Progenitor cell of endocrine pancreas (in vitro differentiated cells): ENCODE data around the gene DPP7. TPM values are rescaled to one million over a fixed set of nuclear protein-coding genes. Genes with fewer than 3 reads are reported as not detected.
"Not testable (repeated sequence)": the region's sequence is repeated elsewhere in the genome, so short reads cannot be mapped to it uniquely, and the experiment has no call there.

ENCODE experiments used
- DNase-seq: peaks from one replicate; pipeline ENCODE4 v3.0.0; 2021; ENCODE audit warnings: low spot score; ENCODE audit not compliant: unreplicated experiment
- H3K27ac Mint-ChIP-seq: 2 replicates; pipeline ENCODE4 v1.8.0; 2021; ENCODE audit warnings: mild to moderate bottlenecking, moderate library complexity, mixed read lengths
- H3K27me3 Mint-ChIP-seq: 2 replicates; pipeline ENCODE4 v1.8.0; 2021; ENCODE audit warnings: mixed read lengths
- H3K36me3 Mint-ChIP-seq: 2 replicates; pipeline ENCODE4 v1.8.0; 2022; ENCODE audit warnings: mixed read lengths; ENCODE audit not compliant: insufficient read depth
- H3K4me1 Mint-ChIP-seq: 2 replicates; pipeline ENCODE4 v1.8.0; 2021; ENCODE audit warnings: low read depth, mixed read lengths
- H3K4me3 Mint-ChIP-seq: 2 replicates; pipeline ENCODE4 v1.8.0; 2021; ENCODE audit warnings: low read depth, mild to moderate bottlenecking, moderate library complexity, mixed read lengths
- H3K9me3 Mint-ChIP-seq: 2 replicates; pipeline ENCODE4 v1.8.0; 2021; ENCODE audit warnings: low read depth, mixed read lengths
- total RNA-seq: library from RNA; stranded (reverse); gene quantifications from 2 replicates; pipeline ENCODE4 v1.2.1, GENCODE V29; 2021
- TF ChIP-seq, protein P1 (sequence below): fragments of 200-600 bp; sonication (generic); IDR thresholded peaks from one replicate; pipeline ENCODE4 v1.5.0; 2021; ENCODE audit warnings: antibody characterized with exemption, mild to moderate bottlenecking; ENCODE audit not compliant: unreplicated experiment

The DPP7 gene
- total RNA-seq, 1 donor from 2014 or later, result 39.2 TPM

GRCh38 chr9:137123468-137123837 is 8.9 kb upstream of the DPP7 start:
- no peaks in the 10 kb centered on the region for H3K9me3 Mint-ChIP-seq
- no peak for DNase-seq
- TF ChIP-seq, protein P1, sequence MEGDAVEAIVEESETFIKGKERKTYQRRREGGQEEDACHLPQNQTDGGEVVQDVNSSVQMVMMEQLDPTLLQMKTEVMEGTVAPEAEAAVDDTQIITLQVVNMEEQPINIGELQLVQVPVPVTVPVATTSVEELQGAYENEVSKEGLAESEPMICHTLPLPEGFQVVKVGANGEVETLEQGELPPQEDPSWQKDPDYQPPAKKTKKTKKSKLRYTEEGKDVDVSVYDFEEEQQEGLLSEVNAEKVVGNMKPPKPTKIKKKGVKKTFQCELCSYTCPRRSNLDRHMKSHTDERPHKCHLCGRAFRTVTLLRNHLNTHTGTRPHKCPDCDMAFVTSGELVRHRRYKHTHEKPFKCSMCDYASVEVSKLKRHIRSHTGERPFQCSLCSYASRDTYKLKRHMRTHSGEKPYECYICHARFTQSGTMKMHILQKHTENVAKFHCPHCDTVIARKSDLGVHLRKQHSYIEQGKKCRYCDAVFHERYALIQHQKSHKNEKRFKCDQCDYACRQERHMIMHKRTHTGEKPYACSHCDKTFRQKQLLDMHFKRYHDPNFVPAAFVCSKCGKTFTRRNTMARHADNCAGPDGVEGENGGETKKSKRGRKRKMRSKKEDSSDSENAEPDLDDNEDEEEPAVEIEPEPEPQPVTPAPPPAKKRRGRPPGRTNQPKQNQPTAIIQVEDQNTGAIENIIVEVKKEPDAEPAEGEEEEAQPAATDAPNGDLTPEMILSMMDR, result no peak
- no peaks in the 10 kb centered on the region for H3K27me3 Mint-ChIP-seq
- peaks cover 19% of the 10 kb centered on the region for H3K4me1 Mint-ChIP-seq
- H3K4me3 Mint-ChIP-seq, result no peak overlapping the region
- no peaks in the 10 kb centered on the region for H3K36me3 Mint-ChIP-seq
- H3K27ac Mint-ChIP-seq, result no peak overlapping the region

GRCh38 chr9:137122796-137123467 is 8.4 kb upstream of the DPP7 start:
- not testable (repeated sequence) for H3K36me3 Mint-ChIP-seq
- peaks cover 14% of the 10 kb centered on the region for H3K4me1 Mint-ChIP-seq

DNA sequence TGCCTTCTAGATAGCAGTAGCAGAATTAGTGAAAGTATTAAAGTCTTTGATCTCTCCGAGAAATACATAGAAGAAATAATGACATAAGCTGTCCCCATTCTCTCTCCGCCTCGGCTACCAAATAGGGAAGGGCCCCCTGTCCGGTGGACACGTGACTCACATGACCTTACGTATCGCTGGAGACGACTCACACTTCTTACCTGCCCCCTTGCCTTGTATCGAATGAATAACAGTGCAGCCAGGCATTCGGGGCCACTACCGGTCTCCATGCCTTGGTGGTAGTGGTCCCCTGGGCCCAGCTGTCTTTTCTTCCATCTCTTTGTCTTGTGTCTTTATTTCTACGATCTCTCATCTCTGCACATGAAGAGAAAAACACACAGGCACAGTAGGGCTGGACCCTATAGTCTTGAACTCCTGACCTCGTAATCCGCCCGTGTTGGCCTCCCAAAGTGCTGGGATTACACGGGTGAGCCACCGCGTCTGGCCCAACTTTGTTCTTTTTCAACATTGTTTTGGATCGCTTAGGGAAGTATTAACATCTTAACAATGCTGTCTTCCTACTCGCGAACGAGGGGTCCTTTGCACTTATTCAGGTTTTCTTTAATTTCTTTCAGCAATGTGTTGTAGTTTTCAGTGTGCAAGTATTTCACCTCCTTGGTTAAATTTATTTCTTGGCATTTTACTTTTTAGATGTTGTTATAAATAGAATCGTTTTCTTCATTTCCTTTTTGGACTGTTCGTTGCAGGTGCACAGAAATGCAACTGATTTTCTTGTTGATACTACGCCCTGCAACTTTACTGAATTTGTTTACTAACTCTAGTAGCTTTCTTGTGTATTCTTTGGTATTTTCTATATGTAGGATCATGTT is 7.6 kb upstream of the DPP7 start:
- peak overlapping the region; percentile 9 for H3K27ac Mint-ChIP-seq

More at GRCh38 chr9:137122796-137123467, 8.4 kb upstream of the DPP7 start:
- DNase-seq, H3K9me3 Mint-ChIP-seq, H3K4me3 Mint-ChIP-seq, H3K27me3 Mint-ChIP-seq, H3K27ac Mint-ChIP-seq: not testable (repeated sequence)

DNA sequence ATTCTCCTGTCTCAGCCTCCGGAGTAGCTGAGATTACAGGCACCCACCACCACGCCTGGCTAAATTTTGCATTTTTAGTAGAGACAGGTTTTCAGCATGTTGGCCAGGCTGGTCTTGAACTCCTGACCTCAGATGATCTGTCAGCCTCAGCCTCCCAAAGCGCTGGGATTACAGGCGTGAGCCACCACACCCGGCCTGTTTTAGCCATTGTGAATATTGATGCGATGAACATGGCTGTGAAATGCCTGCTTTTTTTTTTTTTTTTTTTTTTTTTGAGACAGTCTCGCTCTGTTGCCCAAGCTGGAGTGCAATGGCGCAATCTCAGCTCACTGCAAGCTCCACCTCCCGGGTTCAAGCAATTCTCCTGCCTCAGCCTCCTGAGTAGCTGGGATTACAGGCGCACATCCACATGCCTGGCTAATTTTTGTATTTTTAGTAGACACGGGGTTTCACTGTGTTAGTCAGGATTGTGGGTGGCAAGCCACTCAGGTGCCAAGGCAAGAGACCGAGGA is 3.6 kb upstream of the DPP7 start:
- not testable (repeated sequence) for H3K4me1 Mint-ChIP-seq, H3K36me3 Mint-ChIP-seq

More for the DNA sequence above, 7.6 kb upstream of the DPP7 start:
- not testable (repeated sequence) for DNase-seq, H3K4me3 Mint-ChIP-seq, H3K4me1 Mint-ChIP-seq, H3K36me3 Mint-ChIP-seq, H3K9me3 Mint-ChIP-seq, H3K27me3 Mint-ChIP-seq

GRCh38 chr9:137117269-137117731 is 2.8 kb upstream of the DPP7 start:
- no peak overlapping the region for H3K27ac Mint-ChIP-seq
- peaks cover 9% of the 10 kb centered on the region for H3K4me1 Mint-ChIP-seq
- peaks cover 29% of the 10 kb centered on the region for H3K27me3 Mint-ChIP-seq
- peaks cover 1% of the 10 kb centered on the region for H3K36me3 Mint-ChIP-seq
- no peaks in the 10 kb centered on the region for H3K9me3 Mint-ChIP-seq
- DNase-seq, result no peak
- H3K4me3 Mint-ChIP-seq, result no peak overlapping the region
- TF ChIP-seq, protein P1, result no peak

More for the DNA sequence above, 3.6 kb upstream of the DPP7 start:
- H3K4me3 Mint-ChIP-seq, DNase-seq, H3K27ac Mint-ChIP-seq, H3K9me3 Mint-ChIP-seq: not testable (repeated sequence)
- peaks cover 24% of the 10 kb centered on the region for H3K27me3 Mint-ChIP-seq

GRCh38 chr9:137116728-137117127 is 2.2 kb upstream of the DPP7 start:
- peaks cover 9% of the 10 kb centered on the region for H3K4me1 Mint-ChIP-seq
- no peak overlapping the region for H3K4me3 Mint-ChIP-seq
- H3K9me3 Mint-ChIP-seq, result no peaks in the 10 kb centered on the region

More at GRCh38 chr9:137116728-137117127, 2.2 kb upstream of the DPP7 start:
- Mint-ChIP-seq H3K36me3 (peaks cover 1% of the 10 kb centered on the region), H3K27ac (no peak overlapping the region), H3K27me3 (peaks cover 29% of the 10 kb centered on the region)
- no peak for DNase-seq
- TF ChIP-seq, protein P1, result no peak
